ENCODE data around the gene SELENOW. TPM values are rescaled to one million over a fixed set of nuclear protein-coding genes. Genes with fewer than 3 reads are reported as not detected.

Gene SELENOW
- total RNA-seq, result 147 and 172 TPM in 2 replicates

DNA sequence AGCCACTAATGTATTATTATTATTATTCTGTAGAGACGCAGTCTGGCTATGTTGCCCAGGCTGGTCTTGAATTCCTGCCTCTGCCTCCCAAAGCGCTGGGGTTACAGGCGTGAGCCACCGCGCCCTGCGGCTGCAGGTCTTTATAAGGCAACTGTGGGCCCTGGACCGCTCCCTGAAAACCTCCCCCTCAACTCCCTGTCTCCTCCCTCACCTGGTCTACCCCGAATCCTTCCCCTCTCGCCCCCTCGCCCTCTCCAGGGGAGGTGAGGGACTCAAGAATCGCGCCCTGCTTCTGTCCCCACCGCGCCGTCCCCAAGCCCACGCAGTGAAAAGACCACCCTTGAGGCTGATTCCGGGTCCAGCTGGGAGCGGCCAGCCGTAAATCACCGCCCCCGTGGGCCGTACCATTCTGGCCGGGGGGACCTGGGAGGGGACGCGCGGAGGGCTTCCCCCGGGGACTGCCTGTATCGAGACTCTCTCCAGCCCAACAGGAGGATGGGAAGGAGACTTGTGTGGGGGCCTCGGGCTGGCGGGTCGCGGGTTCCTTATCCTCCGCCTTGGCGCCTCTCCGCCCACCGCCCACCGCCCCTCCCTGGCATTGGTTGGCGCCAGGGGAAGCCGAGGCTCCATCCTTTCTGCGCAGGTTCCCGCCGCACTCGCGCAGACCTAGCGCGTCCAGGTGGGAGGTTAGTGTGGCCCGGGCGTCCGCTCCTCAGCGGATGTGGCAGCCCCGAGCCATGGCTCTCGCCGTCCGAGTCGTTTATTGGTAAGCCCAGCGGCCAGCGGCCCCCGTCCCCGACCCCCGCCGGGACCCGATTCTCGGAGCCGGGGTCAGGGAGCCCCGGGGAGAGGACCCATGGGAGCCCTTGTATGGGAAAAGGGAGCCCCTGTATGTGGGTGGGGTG, at the start of gene SELENOW:
SELENOW (plus strand) TSS at position 655 of the 905 bp plus-strand sequence; CDS start at position 738, 83 bp downstream.

DNA sequence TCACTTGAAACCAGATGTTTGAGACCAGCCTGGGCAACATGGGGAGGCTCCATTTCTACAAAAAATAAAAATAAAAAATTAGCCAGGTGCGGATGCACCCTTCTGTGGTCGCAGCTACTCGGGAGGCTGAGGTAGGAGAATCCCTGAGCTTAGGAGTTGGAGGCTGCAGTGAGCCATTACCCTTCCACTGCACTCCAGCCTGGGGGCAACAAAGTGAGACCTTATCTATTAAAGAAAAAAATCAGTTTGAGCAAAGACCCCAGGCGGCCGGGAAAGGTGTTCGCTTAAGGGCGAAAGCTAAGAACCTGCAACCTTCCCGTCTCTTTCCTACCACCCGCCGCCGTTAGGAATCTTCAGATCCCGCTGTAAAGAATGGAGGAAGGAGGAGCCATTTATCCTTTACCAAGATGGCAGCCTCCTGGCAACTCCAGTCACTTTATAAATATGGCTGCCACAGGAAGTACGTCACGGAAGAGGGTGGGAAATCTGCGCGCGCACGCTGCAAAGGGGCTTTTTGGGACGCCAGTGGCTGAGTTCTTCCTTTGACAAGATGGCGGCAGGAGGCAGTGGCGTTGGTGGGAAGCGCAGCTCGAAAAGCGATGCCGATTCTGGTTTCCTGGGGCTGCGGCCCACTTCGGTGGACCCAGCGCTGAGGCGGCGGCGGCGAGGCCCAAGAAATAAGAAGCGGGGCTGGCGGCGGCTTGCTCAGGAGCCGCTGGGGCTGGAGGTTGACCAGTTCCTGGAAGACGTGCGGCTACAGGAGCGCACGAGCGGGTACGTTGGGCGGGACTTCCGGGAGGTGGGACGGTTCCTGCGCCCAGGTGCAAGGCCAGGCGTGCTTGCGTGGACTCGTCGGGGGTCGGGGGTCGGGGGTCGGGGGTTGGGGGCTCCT, 33.2 kb upstream of the SELENOW start, which contains the start of gene NOP53:
NOP53 (plus strand) TSS at position 537 of the 892 bp plus-strand sequence; CDS start at position 551, 14 bp downstream.

DNA sequence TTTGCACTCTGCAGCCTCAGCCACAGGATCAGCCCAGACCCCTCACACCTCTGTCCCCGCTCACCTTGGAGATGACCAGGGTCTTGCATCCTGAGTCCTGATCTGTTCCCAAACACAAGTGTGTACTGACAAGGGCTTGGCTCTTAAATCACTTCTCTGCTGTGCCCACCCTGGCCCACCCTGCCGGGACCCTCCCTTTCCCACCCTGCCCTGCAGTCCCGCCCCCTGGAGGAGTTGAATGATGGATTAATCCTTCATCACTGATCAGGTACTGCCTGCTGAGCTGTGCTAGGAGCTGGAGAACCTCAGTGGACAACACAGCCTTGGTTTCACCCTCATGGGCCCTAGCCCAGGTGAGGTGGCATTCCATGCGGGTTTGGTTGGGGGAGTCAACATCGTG, 25.9 kb downstream of the SELENOW start, which contains the start of gene TPRX1:
TPRX1 (minus strand) TSS at position 101 of the 400 bp plus-strand sequence; CDS start at position 89, 12 bp downstream.

GRCh38 chr19:47821460-47822020, 43.0 kb downstream of the SELENOW start, which contains the start of gene CRX:
CRX (plus strand) TSS chr19:47821937; CDS start chr19:47834444, 12,507 bp downstream.

Other genes starting within 250 kb of the SELENOW start
- gene ZNF541, start 205.6 kb upstream of the SELENOW start, total RNA-seq, result 0.28 TPM in 2 replicates
- 3.0 and 3.8 TPM in 2 replicates for gene BICRA, start 169.6 kb upstream of the SELENOW start, total RNA-seq
- 119 and 133 TPM in 2 replicates for gene EHD2, start 65.3 kb upstream of the SELENOW start, total RNA-seq
- gene NOP53, start 33.2 kb upstream of the SELENOW start, total RNA-seq, result 58.2 and 70.0 TPM in 2 replicates
- gene TPRX1, start 25.8 kb downstream of the SELENOW start, total RNA-seq, result not detected in 2 replicates
- gene CRX, start 43.2 kb downstream of the SELENOW start, total RNA-seq, result not detected in 2 replicates
- gene TPRX2, start 80.5 kb downstream of the SELENOW start, total RNA-seq, result not detected in 2 replicates
- 0.09 TPM in 1 of 2 replicates, not detected in the other for gene SULT2A1, start 107.6 kb downstream of the SELENOW start, total RNA-seq
- not detected in 2 replicates for gene BSPH1, start 213.5 kb downstream of the SELENOW start, total RNA-seq
- not detected in 2 replicates for gene ELSPBP1, start 215.9 kb downstream of the SELENOW start, total RNA-seq

Measured in smooth muscle cell of bladder (primary cell).